GM12892 (cell line): ENCODE measurements around the gene CCNL2.
"Not testable (repeated sequence)": the region's sequence is repeated elsewhere in the genome, so short reads cannot be mapped to it uniquely, and the experiment has no call there.

Source experiments
- POLR2A ChIP-seq: IDR thresholded peaks from 2 replicates; pipeline ENCODE4 v1.6.1; 2011; ENCODE audit warnings: low read depth, low read length, control low read depth
- TAF1 ChIP-seq: IDR thresholded peaks from 2 replicates; pipeline ENCODE4 v1.6.1; 2011; ENCODE audit warnings: low read depth, mild to moderate bottlenecking, control low read depth, low read length, borderline replicate concordance

- TF ChIP-seq POLR2A, TAF1: not testable (repeated sequence)
Observed at GRCh38 chr1:1370094-1370493, 29.0 kb downstream of the CCNL2 start.
